PC-9 (cell line): Measurements from ENCODE around the gene EEF1AKMT3. TPM values are rescaled to one million over a fixed set of nuclear protein-coding genes. Genes with fewer than 3 reads are reported as not detected.

Experiments used
- BruUV-seq: library from RNA; stranded (reverse); fragments of 400-500 nt; replicated peaks from 2 replicates; lab custom pipeline; 2021; lab: Mats Ljungman, UMichigan
- CTCF ChIA-PET: fragments of 300-600 bp; sonication (Branson Sonifier 250); formaldehyde crosslinking; loops from one replicate; lab custom pipeline; 2022; ENCODE audit warnings: antibody characterized with exemption; lab: Charles Lee
- POLR2A ChIA-PET: fragments of 300-600 bp; sonication (Branson Sonifier 250); formaldehyde crosslinking; loops from one replicate; lab custom pipeline; 2022; ENCODE audit warnings: antibody characterized with exemption; ENCODE audit not compliant: unreplicated experiment; lab: Charles Lee
- DNase-seq, 2 experiments: peaks; one replicate each; pipeline versions ENCODE4 v3.0.0 to v3.0.0-alpha.2; 2015 to 2022; ENCODE audit warnings: mixed read lengths in 1 of 2
- H2AFZ ChIP-seq: fragments of 200-600 bp; sonication (generic); 2 replicates; pipeline ENCODE4 v1.8.1; 2017; ENCODE audit warnings: antibody characterized with exemption
- H3F3A ChIP-seq: fragments of 200-600 bp; sonication (generic); 2 replicates; pipeline ENCODE4 v1.8.1; 2017; ENCODE audit warnings: antibody characterized with exemption, mild to moderate bottlenecking, low read depth; ENCODE audit not compliant: insufficient read depth
- H3K27ac ChIP-seq: fragments of 200-600 bp; sonication (generic); 2 replicates; pipeline ENCODE4 v1.6.1; 2016; ENCODE audit warnings: mixed run types
- H3K27me3 ChIP-seq: fragments of 200-600 bp; sonication (generic); 2 replicates; pipeline ENCODE4 v1.6.1; 2016; ENCODE audit warnings: low read depth, mixed run types; ENCODE audit not compliant: insufficient read depth
- H3K36me3 ChIP-seq: fragments of 200-600 bp; sonication (generic); 2 replicates; pipeline ENCODE4 v1.6.1; 2016; ENCODE audit warnings: low read depth, mixed run types
- H3K4me1 ChIP-seq: fragments of 200-600 bp; sonication (generic); replicated peaks from 2 replicates; pipeline ENCODE4 v1.6.1; 2016; ENCODE audit warnings: mixed run types; ENCODE audit not compliant: insufficient read depth
- H3K4me2 ChIP-seq: fragments of 200-600 bp; sonication (generic); 2 replicates; pipeline ENCODE4 v1.6.1; 2017; ENCODE audit warnings: mixed run types
- H3K4me3 ChIP-seq: fragments of 200-600 bp; sonication (generic); 2 replicates; pipeline ENCODE4 v1.6.1; 2016; ENCODE audit warnings: mixed run types
- H3K79me2 ChIP-seq: fragments of 200-600 bp; sonication (generic); 2 replicates; pipeline ENCODE4 v1.6.1; 2017; ENCODE audit warnings: low read depth, mixed run types
- H3K9me2 ChIP-seq: fragments of 200-600 bp; sonication (generic); 2 replicates; pipeline ENCODE4 v1.8.1; 2017; ENCODE audit warnings: mild to moderate bottlenecking; ENCODE audit not compliant: insufficient read depth
- H3K9me3 ChIP-seq: fragments of 200-600 bp; sonication (generic); 2 replicates; pipeline ENCODE4 v1.8.1; 2016; ENCODE audit warnings: low read depth; ENCODE audit not compliant: insufficient read depth
- H4K20me1 ChIP-seq: fragments of 200-600 bp; sonication (generic); 2 replicates; pipeline ENCODE4 v1.8.1; 2017; ENCODE audit not compliant: insufficient read depth
- EZH2 ChIP-seq: fragments of 200-600 bp; sonication (generic); IDR thresholded peaks from 2 replicates; pipeline ENCODE4 v1.8.0; 2017; ENCODE audit warnings: antibody characterized with exemption, low read depth
- intact Hi-C: fragments of 100-400 bp; cut with micrococcal nuclease; formaldehyde crosslinking; loops from one replicate; pipeline ENCODE4 v1.10.0; 2022; ENCODE audit not compliant: unreplicated experiment
- total RNA-seq: library from RNA; stranded (reverse); gene quantifications from 2 replicates; pipeline ENCODE4 v1.2.3, GENCODE V29; 2021
- TF ChIP-seq, protein P1 (sequence below): fragments of 200-600 bp; sonication (generic); conservative IDR thresholded peaks from 2 replicates; pipeline ENCODE4 v1.6.1; 2017; ENCODE audit warnings: mixed run types, antibody characterized with exemption, mild to moderate bottlenecking, moderate library complexity

EEF1AKMT3 gene
- total RNA-seq, 1 experiment from 2014 or later: 13.1 TPM

DNA sequence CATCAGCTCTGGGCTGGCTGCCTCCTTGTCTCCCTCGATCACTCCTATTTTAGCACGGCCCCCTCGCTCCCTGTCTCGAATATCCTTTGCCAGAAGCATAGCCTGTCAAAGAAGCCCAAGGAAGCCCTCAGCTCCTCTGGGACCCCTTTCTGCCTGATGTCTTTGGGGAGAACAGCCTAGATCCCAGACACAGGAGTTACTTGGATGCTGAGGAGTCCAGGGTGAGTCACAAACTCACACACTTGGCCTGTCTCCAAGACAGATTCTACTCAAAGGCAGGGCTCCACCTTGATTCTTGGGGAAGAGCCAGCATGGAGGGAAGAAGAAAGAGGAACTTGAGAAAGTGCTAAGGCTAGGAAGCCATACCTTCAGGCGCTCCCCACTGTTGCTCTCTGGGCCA is 38.0 kb downstream of the EEF1AKMT3 start:
- Histone ChIP-seq H3K27me3 (no peaks in the 10 kb centered on the region), H3K4me2 (no peak overlapping the region), H3K79me2 (no peaks in the 10 kb centered on the region), H4K20me1 (no peaks in the 10 kb centered on the region), H3K4me3 (no peak overlapping the region), H3K4me1 (peaks cover 10% of the 10 kb centered on the region; the same call in 1 of the 2 replicates), H2AFZ (no peak overlapping the region), H3K9me3 (no peaks in the 10 kb centered on the region), H3K36me3 (no peaks in the 10 kb centered on the region), H3F3A (no peaks in the 10 kb centered on the region), H3K27ac (no peak overlapping the region), H3K9me2 (no peaks in the 10 kb centered on the region)
- ChIA-PET POLR2A (no interaction called here), CTCF (interaction anchor here (0.9 kb wide), 1 partner anchor 20 kb away, joined by 3 read pairs; no protein-coding TSS in a partner anchor)
- BruUV-seq: no TSS peak
- DNase-seq: peak; percentile 58 to 61
- TF ChIP-seq, protein P1, sequence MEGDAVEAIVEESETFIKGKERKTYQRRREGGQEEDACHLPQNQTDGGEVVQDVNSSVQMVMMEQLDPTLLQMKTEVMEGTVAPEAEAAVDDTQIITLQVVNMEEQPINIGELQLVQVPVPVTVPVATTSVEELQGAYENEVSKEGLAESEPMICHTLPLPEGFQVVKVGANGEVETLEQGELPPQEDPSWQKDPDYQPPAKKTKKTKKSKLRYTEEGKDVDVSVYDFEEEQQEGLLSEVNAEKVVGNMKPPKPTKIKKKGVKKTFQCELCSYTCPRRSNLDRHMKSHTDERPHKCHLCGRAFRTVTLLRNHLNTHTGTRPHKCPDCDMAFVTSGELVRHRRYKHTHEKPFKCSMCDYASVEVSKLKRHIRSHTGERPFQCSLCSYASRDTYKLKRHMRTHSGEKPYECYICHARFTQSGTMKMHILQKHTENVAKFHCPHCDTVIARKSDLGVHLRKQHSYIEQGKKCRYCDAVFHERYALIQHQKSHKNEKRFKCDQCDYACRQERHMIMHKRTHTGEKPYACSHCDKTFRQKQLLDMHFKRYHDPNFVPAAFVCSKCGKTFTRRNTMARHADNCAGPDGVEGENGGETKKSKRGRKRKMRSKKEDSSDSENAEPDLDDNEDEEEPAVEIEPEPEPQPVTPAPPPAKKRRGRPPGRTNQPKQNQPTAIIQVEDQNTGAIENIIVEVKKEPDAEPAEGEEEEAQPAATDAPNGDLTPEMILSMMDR: no peak
- no peak for TF ChIP-seq EZH2
- intact Hi-C loops: no loop called here

DNA sequence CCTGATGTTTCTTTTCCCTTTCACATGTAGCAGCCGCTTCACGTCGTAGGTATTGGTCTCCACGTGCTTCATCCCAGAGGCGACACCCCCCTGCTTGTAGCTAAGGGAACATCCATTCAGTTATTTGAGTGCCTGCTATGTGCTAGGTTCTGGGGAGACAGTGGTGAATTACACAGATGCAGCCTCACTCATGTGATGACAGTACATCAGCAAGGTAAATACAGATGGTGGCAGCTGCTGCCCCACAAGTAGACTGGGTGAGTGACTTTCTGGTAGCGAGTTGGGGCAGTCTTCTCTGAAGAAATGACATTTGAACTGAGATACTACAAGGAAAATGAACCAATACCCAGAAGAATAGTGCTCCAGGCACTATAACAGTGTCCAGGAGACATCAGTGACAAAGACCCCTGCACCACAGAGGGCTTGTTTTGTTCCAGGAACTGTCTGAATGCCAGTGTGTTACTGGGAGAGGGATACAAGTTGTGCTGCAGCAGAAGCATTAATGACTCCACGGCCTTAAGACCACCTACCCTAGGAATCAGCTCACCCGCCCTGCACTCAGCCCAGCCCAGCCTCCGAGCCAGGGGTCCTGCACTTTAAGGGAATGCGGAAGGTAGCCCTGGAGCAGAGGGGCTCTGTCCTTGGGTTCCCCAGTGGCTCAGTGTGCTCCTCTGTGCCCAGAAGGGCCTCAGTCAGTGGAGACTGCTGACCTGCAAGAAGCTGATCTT is 38.8 kb downstream of the EEF1AKMT3 start:
- Histone ChIP-seq H2AFZ (no peak overlapping the region), H3F3A (no peaks in the 10 kb centered on the region), H3K4me3 (no peak overlapping the region), H3K27me3 (no peaks in the 10 kb centered on the region), H3K9me3 (no peaks in the 10 kb centered on the region), H3K36me3 (no peaks in the 10 kb centered on the region), H3K9me2 (no peaks in the 10 kb centered on the region), H3K4me1 (peaks cover 10% of the 10 kb centered on the region; the same call in 1 of the 2 replicates), H3K79me2 (no peaks in the 10 kb centered on the region), H3K27ac (no peak overlapping the region), H4K20me1 (no peaks in the 10 kb centered on the region), H3K4me2 (no peak overlapping the region)
- CTCF ChIA-PET: no interaction called here
- BruUV-seq: no TSS peak
- intact Hi-C loops: no loop called here
- POLR2A ChIA-PET: no interaction called here
- DNase-seq: no peak
- TF ChIP-seq, protein P1: no peak
- no peak for TF ChIP-seq EZH2

DNA sequence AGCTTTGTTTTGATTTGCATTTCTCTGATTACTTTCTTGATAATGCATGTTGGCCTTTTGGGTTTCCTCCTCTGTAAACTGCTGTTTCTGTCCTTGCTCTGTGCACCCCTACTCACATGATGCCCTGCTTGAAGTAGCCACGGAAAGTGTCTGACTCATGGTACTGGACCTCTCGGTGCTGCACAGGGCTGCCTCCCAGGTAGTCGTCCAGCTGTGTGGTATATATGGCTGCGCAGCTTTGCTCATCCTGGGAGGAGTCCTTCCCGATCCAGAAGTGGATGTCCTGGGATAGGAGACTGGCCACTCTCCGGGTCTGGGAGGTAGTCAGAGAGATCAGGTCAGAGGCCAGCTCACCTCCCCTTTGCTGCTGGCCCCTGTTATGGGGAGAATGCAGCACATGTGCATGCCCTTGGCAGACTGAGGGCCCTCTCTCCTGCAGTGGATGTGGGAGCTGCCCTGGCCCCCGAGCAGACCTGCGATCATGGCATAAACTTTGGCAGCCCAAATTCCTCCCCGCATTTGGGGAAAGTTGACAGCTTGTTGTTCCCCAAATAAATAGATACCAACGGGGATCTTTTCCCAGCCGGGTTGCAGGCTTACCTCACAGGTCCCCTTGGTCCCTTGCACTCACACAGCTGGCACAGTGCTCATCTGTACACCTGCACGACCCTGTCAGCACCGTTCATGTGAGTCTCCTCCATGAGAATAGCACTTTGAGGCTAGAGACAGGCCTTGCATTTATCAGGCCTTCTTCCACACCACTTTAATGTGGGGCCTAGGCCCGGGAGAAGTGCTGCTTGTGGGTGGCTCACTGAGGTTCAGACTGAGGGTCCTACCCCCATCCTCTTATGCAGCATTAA is 40.9 kb downstream of the EEF1AKMT3 start:
- Histone ChIP-seq H3K4me3 (no peak overlapping the region), H3K27me3 (no peaks in the 10 kb centered on the region), H3K9me2 (no peaks in the 10 kb centered on the region), H3K4me1 (peaks cover 10% of the 10 kb centered on the region; the same call in 1 of the 2 replicates), H4K20me1 (no peaks in the 10 kb centered on the region), H3K36me3 (no peaks in the 10 kb centered on the region), H3K4me2 (no peak overlapping the region), H3F3A (peaks cover 7% of the 10 kb centered on the region; the same call in 1 of the 2 replicates), H3K79me2 (no peaks in the 10 kb centered on the region), H3K27ac (no peak overlapping the region), H2AFZ (no peak overlapping the region), H3K9me3 (no peaks in the 10 kb centered on the region)
- intact Hi-C loops: no loop called here
- no peak for DNase-seq
- BruUV-seq: no TSS peak
- POLR2A ChIA-PET: no interaction called here
- CTCF ChIA-PET: no interaction called here
- TF ChIP-seq, protein P1: no peak
- no peak for TF ChIP-seq EZH2
